Non-pigmented ciliary epithelial cell (primary cell): ENCODE data around the gene GLRA3.
"Not testable (repeated sequence)": the region's sequence is repeated elsewhere in the genome, so short reads cannot be mapped to it uniquely, and the experiment has no call there.

ENCODE experiments used
- DNase-seq: peaks from one replicate; pipeline ENCODE4 v3.0.0-alpha.2; 2010; ENCODE audit warnings: low read depth

GLRA3 gene

DNA sequence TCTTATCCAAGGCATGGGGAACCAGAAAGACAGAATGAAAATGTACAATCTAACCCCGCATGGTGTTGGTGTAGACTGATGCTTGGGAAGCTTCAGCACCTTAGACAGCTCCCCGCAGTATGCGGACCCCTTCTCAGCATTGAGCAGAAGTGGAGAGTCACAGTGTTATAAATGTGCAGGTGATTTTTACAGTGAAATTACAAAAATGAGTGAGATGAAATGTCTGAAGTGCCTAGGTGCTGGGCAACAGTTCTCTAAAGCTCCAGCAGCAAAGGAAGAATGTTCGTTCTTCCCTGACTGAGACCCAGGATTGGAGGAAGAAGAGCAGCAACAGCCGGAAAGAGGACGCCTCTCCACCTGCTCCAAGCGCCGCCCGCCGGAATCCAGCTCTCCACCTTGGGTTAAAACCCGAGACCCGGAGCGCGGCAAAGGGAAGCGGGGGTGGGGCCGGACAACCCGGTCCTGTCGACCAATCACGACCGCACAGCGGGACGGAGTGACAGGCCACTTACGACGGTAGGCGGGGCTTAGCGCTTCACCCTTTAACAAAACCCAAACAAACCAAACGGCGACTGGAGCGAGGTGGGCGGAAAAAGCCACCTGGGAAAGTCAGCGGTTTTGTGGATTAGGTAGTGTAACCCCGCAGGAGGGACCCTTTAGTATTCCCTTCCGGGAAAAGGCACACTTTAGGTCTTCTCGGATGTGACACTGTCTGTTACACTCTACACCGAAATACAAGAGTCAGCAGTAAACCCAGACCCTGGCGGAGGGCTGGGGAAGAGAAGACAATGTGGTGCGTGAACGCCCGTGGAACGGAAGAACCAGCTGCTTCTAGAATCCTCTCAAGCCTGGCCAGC, at the start of gene GLRA3:
GLRA3 (minus strand) TSS at position 403 of the 857 bp plus-strand sequence. CDS start 436 bp downstream, outside the sequence.
- peak; percentile 5 for DNase-seq

DNA sequence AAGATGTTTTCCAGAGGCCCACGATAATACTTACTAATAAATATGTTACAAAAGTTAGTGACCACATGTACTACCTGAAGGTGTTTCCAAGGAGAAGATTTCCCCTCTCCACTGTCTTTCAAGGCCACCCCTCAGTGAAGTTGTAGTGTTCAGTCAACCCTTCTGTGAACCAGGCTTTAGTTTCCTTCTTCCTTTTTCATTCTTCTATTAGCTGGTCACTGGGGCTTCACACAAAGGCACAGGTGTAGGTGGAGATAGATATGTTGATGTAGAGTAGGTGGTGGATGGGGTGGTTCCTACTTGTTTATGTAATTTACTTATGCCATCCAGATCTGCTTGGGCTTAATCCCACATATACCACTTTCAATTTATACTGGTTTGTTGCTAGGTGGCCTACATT, 45.9 kb upstream of the GLRA3 start:
- no peak for DNase-seq

DNA sequence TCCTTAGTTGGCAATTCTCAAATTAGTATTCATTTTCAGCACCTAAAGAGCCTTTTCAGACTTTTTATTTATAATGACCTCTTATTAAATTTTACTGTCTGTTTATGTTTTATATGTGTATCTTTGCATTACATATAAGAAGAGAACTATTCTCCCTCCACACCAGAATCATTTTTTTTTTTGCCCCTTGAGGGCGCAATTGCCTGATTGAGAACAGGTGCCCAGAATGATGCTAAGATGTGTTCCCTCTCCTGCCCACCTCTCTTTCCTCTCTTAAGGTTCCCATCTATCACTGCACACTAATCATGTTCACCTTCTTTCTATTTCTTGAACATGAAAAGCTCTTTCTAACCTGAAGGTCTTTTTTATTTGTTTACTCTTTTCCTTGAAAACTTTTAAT, 44.9 kb upstream of the GLRA3 start:
- DNase-seq, result no peak

DNA sequence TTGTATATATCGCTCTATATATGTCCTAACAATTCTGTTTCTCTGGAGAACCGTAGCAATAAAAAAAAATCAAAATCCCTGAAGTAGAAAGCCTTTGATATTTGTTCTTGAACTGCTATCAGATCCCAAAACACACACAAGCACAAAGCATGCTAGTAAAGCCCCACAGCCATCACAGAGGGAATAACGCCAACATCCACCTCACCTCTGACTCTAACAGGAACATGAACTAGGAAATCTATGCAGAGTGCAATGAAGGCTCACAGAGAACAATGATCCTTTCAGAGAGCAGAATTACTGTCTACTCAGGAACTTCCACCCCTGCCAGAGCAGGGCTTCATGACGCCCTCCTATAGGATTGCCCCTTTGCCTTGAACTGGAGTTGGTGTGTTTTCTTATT, 44.1 kb upstream of the GLRA3 start:
- not testable (repeated sequence) for DNase-seq

DNA sequence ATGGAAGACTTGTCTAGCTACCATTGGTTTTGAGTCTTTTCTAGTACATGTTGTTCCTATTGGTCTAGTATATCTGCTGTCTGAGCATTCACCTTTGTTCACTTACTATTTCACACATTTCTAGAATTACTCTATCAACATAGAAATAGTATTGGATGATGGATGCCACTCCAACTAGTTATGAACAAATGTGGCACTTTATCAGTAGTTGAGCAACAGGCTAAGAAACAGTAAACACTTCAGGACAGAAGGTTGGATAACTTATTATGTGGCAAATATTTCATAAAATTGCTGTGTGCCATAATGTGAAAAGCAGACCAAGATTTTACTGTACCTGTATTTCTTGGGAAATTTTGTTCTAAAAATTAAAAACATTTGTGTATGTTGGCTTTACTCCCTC, 42.4 kb upstream of the GLRA3 start:
- no peak for DNase-seq

DNA sequence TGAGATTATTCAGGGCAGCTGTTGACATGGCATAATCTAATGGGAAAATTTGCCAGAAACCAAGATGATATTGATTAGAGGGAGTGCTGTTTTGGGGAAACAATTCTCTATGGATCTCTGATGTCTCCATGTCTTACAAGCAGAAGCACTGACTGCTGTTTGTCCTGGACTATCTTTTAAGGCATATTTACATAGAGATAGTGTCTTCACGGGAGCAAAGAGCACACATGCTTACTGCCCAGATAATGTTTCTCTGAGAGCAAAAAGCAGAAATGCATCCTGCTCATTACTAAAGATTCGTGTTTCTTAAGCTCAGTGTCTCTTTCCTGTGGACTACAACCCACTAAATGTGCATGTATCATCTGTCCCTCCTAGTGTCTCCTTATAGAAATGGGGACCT, 41.3 kb upstream of the GLRA3 start:
- no peak for DNase-seq

DNA sequence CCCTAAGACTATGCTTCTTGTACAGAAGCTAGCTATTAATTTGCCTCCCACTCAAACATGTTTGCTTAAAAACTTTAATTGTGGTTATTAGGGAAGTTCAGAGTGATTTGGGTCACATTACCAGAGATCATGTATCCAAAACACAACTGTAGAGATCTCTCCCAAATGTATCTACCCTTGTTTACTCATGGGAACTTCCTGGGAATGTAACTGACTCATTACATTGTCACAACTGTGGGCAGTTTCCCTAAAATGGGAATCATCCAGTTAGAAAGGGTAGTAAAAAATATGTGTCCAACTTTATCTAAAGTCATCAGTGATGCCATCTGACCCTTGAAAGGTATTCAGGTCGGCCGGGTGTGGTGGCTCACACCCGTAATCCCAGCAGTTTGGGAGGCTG, 40.3 kb upstream of the GLRA3 start:
- no peak for DNase-seq

DNA sequence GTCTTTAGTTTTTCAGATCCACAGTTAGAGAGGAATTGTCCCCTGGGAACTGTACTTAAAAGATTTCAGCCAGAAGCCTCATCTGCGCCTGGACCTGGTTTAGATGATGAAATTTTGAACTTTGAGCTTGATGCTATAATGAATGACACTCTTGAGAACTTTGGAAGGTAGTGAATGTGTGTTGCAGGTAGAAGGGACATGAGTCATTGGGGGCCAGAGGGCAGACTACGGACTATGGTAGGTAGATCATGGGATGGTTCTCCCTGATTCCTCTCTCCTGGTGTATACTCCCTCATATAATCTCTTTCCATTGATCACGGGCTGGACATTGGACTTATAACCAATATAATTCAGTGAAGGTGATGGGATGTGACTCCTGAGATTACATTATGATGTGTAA, 38.9 kb upstream of the GLRA3 start:
- DNase-seq, result no peak

DNA sequence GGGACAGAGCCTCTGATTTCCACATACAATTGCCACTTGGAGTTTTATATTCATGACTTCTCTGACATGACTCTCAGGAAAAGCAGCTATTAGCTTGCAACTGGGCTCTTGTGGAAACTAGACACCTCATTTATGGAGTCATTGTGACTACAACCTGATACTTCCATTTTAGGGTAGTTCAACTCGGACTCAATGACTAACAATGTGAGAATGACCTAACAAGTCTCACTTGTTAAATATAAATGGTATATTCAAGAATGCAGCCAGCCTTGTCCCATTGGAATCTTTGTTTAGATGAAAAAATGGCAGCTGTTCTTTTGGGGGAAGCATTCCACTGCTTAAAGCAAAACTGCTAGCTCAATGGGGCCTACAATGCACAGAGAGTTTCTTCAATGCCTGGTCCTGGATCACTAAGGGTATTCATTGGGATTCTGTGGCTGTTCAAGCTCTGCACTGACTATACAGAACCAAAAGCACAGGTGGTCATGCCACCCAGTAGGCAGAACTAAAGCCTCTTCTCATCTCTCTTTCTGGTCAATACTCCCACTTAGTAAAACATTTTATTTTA, 36.5 kb upstream of the GLRA3 start:
- DNase-seq, result no peak

DNA sequence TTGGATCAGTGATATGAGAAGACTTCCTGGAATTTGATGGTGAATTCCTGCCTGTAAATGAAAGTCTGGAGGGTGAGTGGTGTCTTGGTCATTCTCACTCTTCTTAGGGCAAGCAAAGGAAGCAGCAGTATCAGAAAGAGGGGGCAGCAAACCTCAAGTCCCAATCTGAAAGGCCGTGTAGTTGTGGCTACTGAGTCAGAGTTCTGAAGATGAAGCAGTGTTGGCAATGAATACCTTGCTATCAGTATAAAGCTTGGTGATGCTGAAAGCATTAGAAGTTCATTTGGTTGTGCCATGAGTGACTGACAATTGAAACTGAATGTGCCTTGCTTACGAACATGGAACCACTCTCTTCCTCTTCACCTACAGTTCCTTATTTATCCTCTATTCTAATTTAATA, 35.0 kb upstream of the GLRA3 start:
- DNase-seq, result no peak

DNA sequence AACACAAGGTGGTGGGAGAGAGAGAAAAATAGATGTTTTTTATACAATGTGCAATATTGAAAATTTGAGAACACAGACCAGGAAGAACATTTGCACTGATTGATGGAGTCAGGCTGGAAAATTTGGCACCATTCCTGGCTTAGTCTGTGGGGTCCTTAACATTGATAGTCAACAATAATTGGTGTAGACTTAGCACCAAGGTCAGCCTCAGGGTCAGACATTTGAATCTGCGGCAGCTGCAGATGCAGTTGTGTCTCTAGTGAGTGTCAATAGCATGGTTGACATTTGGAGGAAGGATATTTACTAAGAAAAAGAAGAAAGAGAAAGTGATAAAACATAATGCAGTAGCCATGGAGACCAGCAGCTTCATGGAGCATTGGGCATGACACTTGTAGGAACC, 31.5 kb upstream of the GLRA3 start:
- no peak for DNase-seq

DNA sequence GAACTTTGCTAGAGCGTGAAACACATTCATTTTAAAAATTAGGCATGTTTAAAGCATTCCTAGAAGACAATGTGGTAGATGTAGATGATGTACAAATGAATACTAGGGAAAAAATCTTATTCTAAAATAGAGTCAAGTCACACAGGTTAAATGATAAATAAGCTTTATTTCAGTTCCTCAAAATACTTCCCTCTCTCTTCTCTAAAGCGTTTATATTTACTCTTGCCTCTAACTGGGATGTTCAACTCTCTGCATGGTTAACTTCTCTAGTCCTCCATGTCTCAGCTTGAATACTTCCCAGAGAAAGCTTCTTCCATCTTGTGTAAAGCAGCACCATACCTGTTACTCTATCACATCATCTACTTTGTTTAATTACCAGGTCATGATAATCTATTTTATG, 30.9 kb upstream of the GLRA3 start:
- DNase-seq, result no peak

DNA sequence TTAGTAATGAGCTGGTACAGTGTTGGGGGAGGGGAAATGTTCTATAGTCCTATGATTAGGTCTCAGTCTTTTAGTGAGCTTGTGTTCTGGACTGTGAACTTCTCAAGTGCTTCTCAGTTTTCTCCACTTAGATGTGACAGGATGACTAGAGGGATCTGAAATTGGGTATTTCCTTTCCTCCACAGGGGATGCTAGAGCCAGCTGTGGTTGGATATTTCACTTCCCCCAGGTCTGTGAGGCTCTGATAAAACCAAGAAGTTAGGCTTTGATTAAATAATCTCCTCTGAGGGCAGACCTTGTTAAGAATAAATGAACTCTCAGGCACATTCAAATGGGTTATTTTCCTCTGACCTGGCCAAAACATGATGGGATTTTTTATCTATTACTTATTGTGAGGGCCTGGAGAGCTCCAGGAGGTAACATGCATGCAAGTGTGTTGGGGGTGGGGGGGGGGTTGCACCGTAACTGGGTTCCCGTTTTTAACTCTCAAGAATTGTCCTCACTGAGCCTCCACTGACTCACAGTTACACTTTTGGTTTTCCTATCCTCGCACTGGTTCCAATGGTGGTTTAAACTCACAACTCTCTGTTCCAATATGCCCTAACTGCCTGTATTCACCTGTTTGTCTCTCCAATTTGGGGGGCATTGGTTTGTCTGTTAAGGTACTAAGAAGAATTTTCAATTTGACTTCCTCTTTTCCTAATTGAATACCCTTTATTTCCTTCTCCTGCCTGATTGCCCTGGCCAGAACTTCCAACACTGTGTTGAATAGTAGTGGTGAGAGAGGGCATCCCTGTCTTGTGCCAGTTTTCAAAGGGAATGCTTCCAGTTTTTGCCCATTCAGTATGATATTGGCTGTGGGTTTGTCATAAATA, 28.1 kb upstream of the GLRA3 start:
- DNase-seq, result no peak

DNA sequence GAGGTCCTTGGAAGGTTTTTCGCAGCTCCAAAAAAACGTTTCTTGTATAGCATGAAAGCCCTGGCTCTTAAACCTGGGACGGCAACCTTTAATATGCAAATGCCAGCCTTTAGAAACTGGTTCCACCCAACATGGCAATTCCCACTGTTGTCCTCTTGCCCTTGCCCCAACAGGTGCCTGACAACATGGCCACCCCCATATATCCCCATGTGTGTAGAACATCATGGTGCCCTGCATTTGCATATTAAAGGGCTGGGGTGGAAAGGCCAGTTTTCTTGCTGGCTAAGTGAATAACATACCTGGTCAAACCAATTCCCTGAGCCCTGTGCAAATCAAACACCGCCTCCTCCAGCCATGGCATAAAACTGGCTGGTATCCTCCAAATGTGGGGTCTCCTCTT, 26.0 kb upstream of the GLRA3 start:
- no peak for DNase-seq

DNA sequence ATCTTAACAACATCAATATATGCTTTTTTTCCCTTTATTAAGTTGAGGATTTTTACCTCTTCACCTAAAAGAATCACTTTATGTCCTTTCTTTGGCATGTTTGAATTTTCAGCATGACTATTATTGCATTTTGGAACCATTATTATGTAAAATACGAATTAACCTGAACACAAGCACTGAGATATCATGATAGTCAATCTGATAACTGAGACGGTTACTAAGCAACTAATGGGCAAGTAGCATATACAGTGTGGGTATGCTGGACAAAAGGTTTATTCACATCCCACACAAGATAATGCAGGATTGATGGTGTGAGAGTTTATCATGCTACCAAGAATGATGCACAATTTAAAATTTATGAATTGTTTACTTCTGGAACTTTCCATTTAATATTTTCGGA, 24.6 kb upstream of the GLRA3 start:
- DNase-seq, result no peak

DNA sequence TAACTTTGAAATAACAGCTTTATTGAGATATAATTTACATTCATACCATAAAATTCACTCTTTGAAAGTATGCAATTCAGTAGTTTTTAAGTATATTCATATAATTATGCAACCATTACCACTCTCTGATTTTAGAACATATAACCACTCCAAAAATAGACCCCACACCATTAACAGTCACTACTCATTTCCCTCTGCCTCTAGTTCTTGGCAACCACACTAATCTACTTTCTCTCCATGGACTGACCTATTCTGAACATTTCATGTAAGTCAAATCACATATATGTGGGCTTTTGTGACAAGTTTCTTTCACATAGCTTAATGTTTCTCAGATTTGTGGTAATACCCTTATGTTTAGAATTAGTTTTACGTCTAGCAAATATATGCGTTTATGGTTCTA, 19.5 kb upstream of the GLRA3 start:
- DNase-seq, result no peak

DNA sequence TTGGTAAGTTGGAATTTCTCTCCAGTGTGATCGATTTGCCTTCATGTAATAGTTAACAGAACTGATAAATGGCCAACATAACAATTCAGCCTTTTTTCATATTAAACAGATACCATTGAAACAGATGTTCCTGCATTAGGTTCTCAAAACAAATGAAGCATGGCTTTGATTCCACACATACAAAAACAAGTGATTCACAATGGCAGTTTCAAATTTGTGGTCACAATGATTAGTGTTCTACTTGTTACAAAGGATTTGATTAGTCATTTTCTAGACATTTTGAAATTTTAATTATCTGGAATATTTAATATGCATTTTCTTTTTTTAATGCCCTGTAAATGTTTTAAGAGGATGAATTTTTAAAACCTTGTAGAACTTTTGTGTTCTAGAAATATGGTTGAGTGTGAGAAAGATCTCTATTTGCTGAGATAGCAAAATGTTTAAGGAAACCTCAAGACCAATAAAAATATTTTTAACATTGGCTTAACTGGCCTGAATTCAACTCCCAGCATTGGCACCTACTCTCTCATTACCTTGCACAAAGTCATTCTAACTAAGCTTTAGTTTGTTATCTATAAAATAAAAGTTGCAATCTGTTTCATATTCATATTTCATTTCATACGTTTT, 18.9 kb upstream of the GLRA3 start:
- no peak for DNase-seq

DNA sequence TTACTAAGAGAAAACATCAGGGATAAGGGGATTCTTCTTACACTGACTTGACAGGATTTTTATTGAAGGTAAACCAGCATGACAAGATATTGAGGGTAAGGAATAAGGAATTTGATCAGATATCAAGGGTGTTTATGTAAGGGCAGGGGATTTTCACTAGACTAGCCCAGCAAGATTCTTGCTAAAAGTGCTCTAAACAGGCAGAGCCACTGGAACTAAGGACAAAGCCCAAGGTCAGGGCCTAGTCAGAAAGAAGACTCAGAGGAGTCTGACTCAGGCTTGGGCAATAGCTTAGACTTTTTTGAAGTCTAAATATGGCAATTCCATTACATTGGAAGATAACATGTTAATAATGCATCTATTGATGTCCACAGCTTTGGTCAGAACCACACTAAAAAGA, 6.5 kb upstream of the GLRA3 start:
- no peak for DNase-seq

DNA sequence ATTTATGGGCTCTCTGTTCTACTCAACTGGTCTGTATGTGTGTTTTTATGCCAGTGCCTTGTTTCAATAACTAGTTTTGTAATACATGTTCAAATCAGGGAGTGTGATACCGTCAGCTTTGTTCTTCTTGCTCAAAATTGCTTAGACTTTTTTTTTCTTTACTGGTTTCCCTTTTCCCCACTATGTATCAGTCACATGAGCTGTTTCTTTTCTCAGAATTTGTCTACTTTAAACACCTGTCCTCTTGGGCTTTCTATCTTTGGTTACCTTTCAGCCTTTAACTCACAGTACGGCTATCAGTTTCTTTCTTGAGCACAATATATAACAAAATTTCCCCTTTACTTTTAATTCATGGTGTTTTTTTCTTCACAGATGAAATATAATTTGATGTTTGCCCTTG, 5.4 kb upstream of the GLRA3 start:
- no peak for DNase-seq

DNA sequence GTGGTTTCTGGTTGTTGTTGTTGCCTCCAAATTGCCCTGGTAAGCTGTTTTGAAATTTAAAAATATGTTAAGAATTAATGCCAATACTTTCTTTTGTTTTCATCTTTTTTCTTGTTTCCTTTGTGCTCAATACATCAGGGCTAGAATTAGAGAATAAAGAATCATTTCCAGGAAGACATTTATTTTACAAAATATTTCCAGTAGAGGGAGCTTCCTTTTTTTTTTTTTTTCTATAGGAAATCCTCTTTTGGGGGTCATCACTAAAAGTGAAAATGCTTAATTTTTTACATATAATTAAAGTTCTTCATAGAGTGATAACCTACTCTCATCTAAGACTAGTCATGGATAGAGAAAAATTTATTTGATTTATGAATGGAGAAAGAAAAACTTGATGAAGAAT, 2.4 kb downstream of the GLRA3 start:
- no peak for DNase-seq

DNA sequence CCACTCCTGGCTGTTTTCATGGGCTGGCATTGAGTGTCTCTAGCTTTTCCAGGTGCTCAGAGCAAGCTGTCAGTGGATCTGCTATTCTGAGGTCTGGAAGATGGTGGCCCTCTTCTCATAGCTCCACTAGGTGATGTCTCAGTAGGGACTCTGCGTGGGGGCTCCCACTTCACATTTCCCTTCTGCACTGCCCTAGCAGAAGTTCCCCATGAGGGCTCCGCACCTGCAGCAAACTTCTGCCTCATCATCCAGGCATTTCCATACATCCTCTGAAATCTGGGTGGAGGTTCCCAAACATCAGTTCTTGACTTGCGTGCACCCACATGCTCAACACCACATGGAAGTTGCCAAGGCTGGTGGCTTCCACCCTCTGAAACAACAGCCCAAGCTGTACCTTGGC, 13.8 kb downstream of the GLRA3 start:
- no peak for DNase-seq

DNA sequence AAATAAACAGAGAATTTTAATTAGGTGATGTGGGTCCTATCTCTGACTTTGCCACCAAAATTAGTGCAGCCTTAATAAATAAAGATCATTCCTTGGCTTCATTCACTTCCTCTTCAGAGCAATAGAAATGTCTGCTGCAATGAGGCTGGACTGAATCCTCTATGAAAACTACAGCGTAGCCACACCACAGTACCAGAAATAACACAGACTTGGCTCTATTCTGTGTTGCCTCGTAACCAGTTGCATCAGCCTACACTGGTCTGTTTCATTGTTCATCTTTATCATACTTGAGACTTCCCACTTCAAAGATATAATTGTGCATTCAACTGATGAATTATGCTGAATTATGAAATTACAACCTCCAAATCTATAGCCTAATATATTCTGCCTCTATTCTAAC, 15.8 kb downstream of the GLRA3 start:
- no peak for DNase-seq

DNA sequence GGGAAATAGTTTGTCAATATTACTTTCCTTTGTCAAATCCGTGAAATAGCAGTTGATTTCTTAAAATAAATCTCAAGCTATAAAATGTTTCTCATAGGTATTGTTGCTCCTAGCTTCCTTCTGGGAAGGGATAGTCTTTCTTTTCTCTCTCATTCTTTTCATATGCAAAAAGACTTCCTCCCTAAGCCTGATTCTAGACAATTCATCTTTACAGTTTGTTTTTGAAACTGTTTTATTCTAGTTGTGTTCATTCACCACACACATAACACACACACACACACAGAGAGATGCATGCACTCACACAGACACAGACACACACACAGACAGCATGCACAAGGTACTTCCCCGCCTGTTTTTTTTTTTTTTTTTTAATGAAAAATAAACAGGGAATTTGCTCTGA, 18.2 kb downstream of the GLRA3 start:
- DNase-seq, result no peak
